ENCODE data around the gene EIF6. TPM values are rescaled to one million over a fixed set of nuclear protein-coding genes. Genes with fewer than 3 reads are reported as not detected.

EIF6 gene
- total RNA-seq, 2 donors from 2014 or later, result 127 to 132 TPM

GRCh38 chr20:35293303-35294292, 9.0 kb upstream of the EIF6 start:
- Mint-ChIP-seq H3K4me3 (no peak overlapping the region), H3K36me3 (ENCODE audit: low read depth) (no peaks in the 10 kb centered on the region), H3K27ac (no peak overlapping the region), H3K27me3 (ENCODE audit: insufficient read depth) (peaks cover 22% of the 10 kb centered on the region), H3K4me1 (peaks cover 10% of the 10 kb centered on the region), H3K9me3 (no peaks in the 10 kb centered on the region)
- H3K36me3 ChIP-seq (ENCODE audit: control insufficient read depth, insufficient read depth, low read length), result no peaks in the 10 kb centered on the region
- H3K9me3 ChIP-seq (ENCODE audit: control insufficient read depth, low read length), result no peaks in the 10 kb centered on the region
- DNase-seq, result no peak
- no peaks in the 10 kb centered on the region for H3K4me1 ChIP-seq (ENCODE audit: control insufficient read depth, insufficient read depth, low read length)
- WGBS, 2 experiments (ENCODE audit: insufficient coverage in 1 of 2, insufficient read length in 1 of 2), result 94% methylated on average over 17 to 19 of the region's 19 CpGs
- TF ChIP-seq, protein P1, sequence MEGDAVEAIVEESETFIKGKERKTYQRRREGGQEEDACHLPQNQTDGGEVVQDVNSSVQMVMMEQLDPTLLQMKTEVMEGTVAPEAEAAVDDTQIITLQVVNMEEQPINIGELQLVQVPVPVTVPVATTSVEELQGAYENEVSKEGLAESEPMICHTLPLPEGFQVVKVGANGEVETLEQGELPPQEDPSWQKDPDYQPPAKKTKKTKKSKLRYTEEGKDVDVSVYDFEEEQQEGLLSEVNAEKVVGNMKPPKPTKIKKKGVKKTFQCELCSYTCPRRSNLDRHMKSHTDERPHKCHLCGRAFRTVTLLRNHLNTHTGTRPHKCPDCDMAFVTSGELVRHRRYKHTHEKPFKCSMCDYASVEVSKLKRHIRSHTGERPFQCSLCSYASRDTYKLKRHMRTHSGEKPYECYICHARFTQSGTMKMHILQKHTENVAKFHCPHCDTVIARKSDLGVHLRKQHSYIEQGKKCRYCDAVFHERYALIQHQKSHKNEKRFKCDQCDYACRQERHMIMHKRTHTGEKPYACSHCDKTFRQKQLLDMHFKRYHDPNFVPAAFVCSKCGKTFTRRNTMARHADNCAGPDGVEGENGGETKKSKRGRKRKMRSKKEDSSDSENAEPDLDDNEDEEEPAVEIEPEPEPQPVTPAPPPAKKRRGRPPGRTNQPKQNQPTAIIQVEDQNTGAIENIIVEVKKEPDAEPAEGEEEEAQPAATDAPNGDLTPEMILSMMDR (conservative IDR thresholded peaks at IDR 0.05), result no peak
- H3K9ac ChIP-seq (ENCODE audit: extremely low read depth, low read length, poor library complexity, severe bottlenecking), result no peak overlapping the region
- no peak overlapping the region for H3K27ac ChIP-seq (ENCODE audit: low read depth, low read length)
- H3K4me3 ChIP-seq (ENCODE audit: low read length), result no peak overlapping the region
- H3K27me3 ChIP-seq (ENCODE audit: control insufficient read depth, insufficient read depth, low read length, poor library complexity, severe bottlenecking), result no peaks in the 10 kb centered on the region

DNA sequence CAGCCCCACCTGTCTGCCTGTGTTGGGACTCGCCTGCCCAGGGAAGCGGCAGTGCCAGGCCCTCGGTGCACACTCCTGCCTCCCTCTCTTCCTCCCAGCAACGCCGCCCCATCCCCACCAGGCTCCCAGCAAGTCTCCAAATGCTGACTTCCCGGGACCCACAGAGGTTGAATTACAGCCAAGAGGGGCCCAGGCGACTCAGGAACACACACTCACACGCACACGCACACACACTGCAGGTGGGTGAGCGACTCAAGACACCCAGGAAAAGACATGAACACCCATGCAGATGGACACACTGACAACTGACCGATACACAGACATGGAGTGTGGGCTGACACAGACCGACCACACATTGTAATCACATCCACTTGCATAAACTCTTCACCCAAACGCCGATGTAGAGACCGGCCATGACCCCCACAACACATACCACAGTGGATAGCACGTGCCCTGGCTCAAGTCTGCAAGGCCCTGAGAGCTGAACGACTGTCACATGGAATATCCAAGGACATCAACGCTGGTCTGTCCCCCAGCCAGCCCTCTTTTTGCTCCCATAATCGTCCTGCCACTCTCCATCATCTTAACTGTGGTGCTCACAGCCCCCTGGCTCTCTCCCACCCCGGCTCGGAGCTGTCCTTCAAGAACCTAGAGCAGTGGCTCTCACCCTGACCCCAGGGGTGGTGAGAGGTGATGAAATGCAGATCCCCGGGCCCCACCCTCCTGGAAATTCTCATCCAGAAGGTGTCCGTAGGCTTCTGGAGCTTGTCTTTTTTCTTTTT, 8.1 kb upstream of the EIF6 start:
- Histone ChIP-seq H3K9ac (ENCODE audit: extremely low read depth, low read length, poor library complexity, severe bottlenecking) (no peak overlapping the region), H3K4me1 (ENCODE audit: control insufficient read depth, insufficient read depth, low read length) (no peaks in the 10 kb centered on the region), H3K4me3 (ENCODE audit: low read length) (no peak overlapping the region), H3K27ac (ENCODE audit: low read depth, low read length) (no peak overlapping the region), H3K27me3 (ENCODE audit: control insufficient read depth, insufficient read depth, low read length, poor library complexity, severe bottlenecking) (no peaks in the 10 kb centered on the region), H3K9me3 (ENCODE audit: control insufficient read depth, low read length) (no peaks in the 10 kb centered on the region), H3K36me3 (ENCODE audit: control insufficient read depth, insufficient read depth, low read length) (no peaks in the 10 kb centered on the region)
- Mint-ChIP-seq H3K27ac (no peak overlapping the region), H3K4me3 (no peak overlapping the region), H3K27me3 (ENCODE audit: insufficient read depth) (peaks cover 19% of the 10 kb centered on the region), H3K9me3 (no peaks in the 10 kb centered on the region), H3K4me1 (peaks cover 10% of the 10 kb centered on the region), H3K36me3 (ENCODE audit: low read depth) (no peaks in the 10 kb centered on the region)
- 88 to 90% methylated on average over 14 to 23 of the region's 23 CpGs for WGBS, 2 experiments (ENCODE audit: insufficient coverage in 1 of 2, insufficient read length in 1 of 2)
- TF ChIP-seq, protein P1 (conservative IDR thresholded peaks at IDR 0.05), result no peak
- no peak for DNase-seq

DNA sequence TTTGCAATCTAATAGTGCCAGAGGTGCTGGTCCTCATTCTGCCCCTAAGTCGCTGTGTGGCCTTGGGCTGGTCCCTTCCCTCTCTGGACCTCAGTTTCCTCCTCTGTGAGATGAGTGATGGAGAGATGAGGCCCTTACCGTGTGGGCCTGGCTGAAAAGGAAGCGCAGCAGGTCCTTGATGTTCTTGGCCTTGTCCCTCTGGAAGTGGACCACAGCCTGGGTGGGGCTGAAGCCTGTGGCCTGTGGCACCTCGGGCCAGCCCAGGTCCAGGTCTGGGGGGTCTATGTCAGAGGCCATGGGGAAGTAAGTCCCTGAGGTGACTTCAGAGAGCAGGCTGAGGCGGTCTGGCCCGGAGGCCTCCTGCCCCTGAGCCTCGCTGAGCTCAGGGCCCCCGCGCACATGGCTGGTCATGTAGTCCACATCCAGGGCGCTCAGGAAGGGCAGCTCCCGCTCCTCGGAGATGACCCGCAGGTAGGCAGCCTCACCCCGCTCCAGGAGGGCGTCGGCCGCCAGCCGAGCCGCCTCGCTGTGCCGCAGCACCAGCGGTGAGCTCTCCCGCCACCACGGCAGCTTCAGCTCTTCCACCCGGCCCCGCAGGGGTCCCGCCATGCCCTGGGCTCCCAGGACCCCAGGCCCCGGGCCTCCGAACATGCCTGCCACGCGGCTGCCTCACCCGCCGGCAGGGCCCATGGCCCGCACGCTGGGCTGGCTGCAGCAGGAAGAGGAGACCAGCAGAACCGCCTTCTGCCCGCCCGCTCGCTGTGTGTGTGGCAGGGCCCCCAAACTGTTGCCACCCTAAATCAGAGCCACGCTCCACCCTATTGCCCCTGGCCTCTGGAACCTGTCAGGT, 7.3 kb upstream of the EIF6 start, which contains the start of gene FAM83C:
TSS of gene FAM83C (minus strand) at position 772 of the 850 bp plus-strand sequence. CDS start at position 651, 121 bp downstream.
- DNase-seq, result no peak
- Mint-ChIP-seq H3K4me3 (no peak within 1 kb of the TSS), H3K27ac (no peak within 1 kb of the TSS), H3K9me3 (no peaks in the 10 kb centered on the region), H3K4me1 (peaks cover 10% of the 10 kb centered on the region), H3K27me3 (ENCODE audit: insufficient read depth) (peaks cover 19% of the 10 kb centered on the region), H3K36me3 (ENCODE audit: low read depth) (no peaks in the 10 kb centered on the region)
- H3K36me3 ChIP-seq (ENCODE audit: control insufficient read depth, insufficient read depth, low read length), result no peaks in the 10 kb centered on the region
- H3K27ac ChIP-seq (ENCODE audit: low read depth, low read length), result no peak within 1 kb of the TSS
- TF ChIP-seq, protein P1 (conservative IDR thresholded peaks at IDR 0.05), result no peak
- H3K9me3 ChIP-seq (ENCODE audit: control insufficient read depth, low read length), result no peaks in the 10 kb centered on the region
- no peaks in the 10 kb centered on the region for H3K4me1 ChIP-seq (ENCODE audit: control insufficient read depth, insufficient read depth, low read length)
- no peaks in the 10 kb centered on the region for H3K27me3 ChIP-seq (ENCODE audit: control insufficient read depth, insufficient read depth, low read length, poor library complexity, severe bottlenecking)
- WGBS, 2 experiments (ENCODE audit: insufficient coverage in 1 of 2, insufficient read length in 1 of 2), result 92 to 97% methylated on average over 17 to 40 of the region's 40 CpGs
- no peak within 1 kb of the TSS for H3K4me3 ChIP-seq (ENCODE audit: low read length)
- no peak within 1 kb of the TSS for H3K9ac ChIP-seq (ENCODE audit: extremely low read depth, low read length, poor library complexity, severe bottlenecking)
